LNCAP (cell line): ENCODE results near the gene ZFPM1.

Source experiments
- CTCF ChIP-seq: fragments of 450-650 bp; IDR thresholded peaks from 2 replicates; pipeline ENCODE4 v1.5.1; 2017; ENCODE audit warnings: mild to moderate bottlenecking

ZFPM1 gene

GRCh38 chr16:88449267-88449561 is 3.9 kb upstream of the ZFPM1 start:
- no peak for TF ChIP-seq CTCF

GRCh38 chr16:88451586-88452481 is 1.2 kb upstream of the ZFPM1 start:
- no peak for TF ChIP-seq CTCF

- no peak for TF ChIP-seq CTCF
Measured at GRCh38 chr16:88452482-88453216, 431 bp upstream of the ZFPM1 start.

- no peak for TF ChIP-seq CTCF
Measured at GRCh38 chr16:88453611-88454522, 787 bp downstream of the ZFPM1 start.

- TF ChIP-seq CTCF = no peak
Measured at GRCh38 chr16:88454523-88454947, 1.5 kb downstream of the ZFPM1 start.

GRCh38 chr16:88455610-88456355 is 2.7 kb downstream of the ZFPM1 start:
- TF ChIP-seq CTCF = no peak
